T47D (cell line): Measurements from ENCODE around the gene GTPBP1.

Source experiments
- DNase-seq, 2 experiments: peaks; one replicate each; pipeline versions ENCODE4 v3.0.0 to v3.0.0-alpha.2; 2011 to 2012; ENCODE audit warnings: low read depth in 1 of 2, low spot score in 1 of 2
- JUND ChIP-seq: IDR thresholded peaks from 2 replicates; pipeline ENCODE4 v1.6.1; 2012; ENCODE audit warnings: low read depth
- in situ Hi-C: cut with HindIII; loops from 2 replicates; pipeline ENCODE4 v1.10.0; 2016; ENCODE audit warnings: low sequenced_read_pairs, low pct_unique_long_range_greater_than_20kb

The GTPBP1 gene

GRCh38 chr22:38696606-38697424 is 8.9 kb upstream of the GTPBP1 start:
- in situ Hi-C loops, result no loop called here
- DNase-seq, result peak; percentile 38 to 80
- TF ChIP-seq JUND, result no peak

GRCh38 chr22:38697425-38698089 is 8.2 kb upstream of the GTPBP1 start:
- in situ Hi-C loops, result no loop called here
- DNase-seq, result no peak
- no peak for TF ChIP-seq JUND

GRCh38 chr22:38698407-38699094 is 7.2 kb upstream of the GTPBP1 start:
- DNase-seq, result no peak
- in situ Hi-C loops, result no loop called here
- TF ChIP-seq JUND, result no peak

GRCh38 chr22:38699143-38699542 is 6.6 kb upstream of the GTPBP1 start:
- DNase-seq, result no peak
- no peak for TF ChIP-seq JUND
- in situ Hi-C loops, result no loop called here

- no peak for TF ChIP-seq JUND
- DNase-seq, result peak in 1 of 2 experiments; percentile 38
- in situ Hi-C loops, result no loop called here
These were observed 6.0 kb upstream of the GTPBP1 start for GRCh38 chr22:38699784-38700183.

- DNase-seq, result peak in 1 of 2 experiments; percentile 65
- in situ Hi-C loops, result no loop called here
- no peak for TF ChIP-seq JUND
These were observed 5.4 kb upstream of the GTPBP1 start for GRCh38 chr22:38700270-38700788.

- TF ChIP-seq JUND, result no peak
- peak; percentile 54 to 95 for DNase-seq
- in situ Hi-C loops, result no loop called here
These were observed 4.7 kb upstream of the GTPBP1 start, which contains the start of gene JOSD1 for GRCh38 chr22:38700789-38701628. JOSD1 (minus strand) TSS chr22:38700943; CDS start chr22:38699987, 956 bp downstream.

GRCh38 chr22:38704654-38705234 is 1.0 kb upstream of the GTPBP1 start:
- in situ Hi-C loops, result no loop called here
- no peak for TF ChIP-seq JUND
- DNase-seq, result no peak

- no peak for TF ChIP-seq JUND
- in situ Hi-C loops, result no loop called here
- peak in 1 of 2 experiments; percentile 24 for DNase-seq
These were observed 557 bp downstream of the GTPBP1 start for GRCh38 chr22:38706101-38706900.

GRCh38 chr22:38706901-38707195 is 1.1 kb downstream of the GTPBP1 start:
- TF ChIP-seq JUND, result no peak
- in situ Hi-C loops, result no loop called here
- DNase-seq, result no peak

GRCh38 chr22:38707346-38707745 is 1.6 kb downstream of the GTPBP1 start:
- in situ Hi-C loops, result no loop called here
- TF ChIP-seq JUND, result no peak
- no peak for DNase-seq

- no peak for DNase-seq
- TF ChIP-seq JUND, result no peak
- in situ Hi-C loops, result no loop called here
These were observed 2.2 kb downstream of the GTPBP1 start for GRCh38 chr22:38707984-38708383.
